Activated CD4-positive, alpha-beta T cell treated with anti-CD3 and anti-CD28 coated beads, Interleukin-2, Interleukin-6, amounts not matched to agents 100 ng/mL and 50 ng/mL, durations not matched to agents 16 hours and 8 hours (primary cell): Measurements from ENCODE around the gene DNASE1L1.

ENCODE experiments used
- DNase-seq: peaks from one replicate; pipeline ENCODE4 v3.0.0-alpha.2; 2020

The DNASE1L1 gene

GRCh38 chrX:154365997-154366665, 42.9 kb downstream of the DNASE1L1 start:
- DNase-seq: no peak

DNA sequence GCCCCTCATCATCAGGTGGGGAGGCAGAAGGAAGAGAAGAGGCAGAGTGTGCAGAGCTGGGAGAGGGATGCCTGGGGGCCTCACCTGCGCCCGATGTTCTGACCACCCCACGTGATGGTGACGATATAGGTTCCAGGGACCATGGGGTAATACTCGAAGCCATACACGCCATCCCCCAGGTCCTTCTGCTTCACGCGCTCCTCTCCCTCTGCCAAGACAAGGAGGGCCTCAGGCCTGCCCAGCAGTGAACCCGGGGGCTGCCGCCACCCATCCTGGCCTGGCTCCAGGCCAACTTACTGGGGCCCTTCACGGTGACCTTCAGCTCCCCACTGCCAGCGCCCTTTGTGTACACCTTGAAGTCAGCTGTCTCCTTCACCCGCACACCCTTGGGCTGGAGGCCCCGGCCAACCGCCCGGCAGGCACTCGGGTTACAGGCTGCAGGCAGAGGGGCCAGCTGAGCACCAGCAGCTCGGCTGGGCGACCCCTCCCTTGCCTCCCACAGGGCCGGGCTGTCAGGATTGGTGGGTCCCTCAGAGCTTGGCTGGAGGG, 43.9 kb downstream of the DNASE1L1 start:
- DNase-seq: no peak

DNA sequence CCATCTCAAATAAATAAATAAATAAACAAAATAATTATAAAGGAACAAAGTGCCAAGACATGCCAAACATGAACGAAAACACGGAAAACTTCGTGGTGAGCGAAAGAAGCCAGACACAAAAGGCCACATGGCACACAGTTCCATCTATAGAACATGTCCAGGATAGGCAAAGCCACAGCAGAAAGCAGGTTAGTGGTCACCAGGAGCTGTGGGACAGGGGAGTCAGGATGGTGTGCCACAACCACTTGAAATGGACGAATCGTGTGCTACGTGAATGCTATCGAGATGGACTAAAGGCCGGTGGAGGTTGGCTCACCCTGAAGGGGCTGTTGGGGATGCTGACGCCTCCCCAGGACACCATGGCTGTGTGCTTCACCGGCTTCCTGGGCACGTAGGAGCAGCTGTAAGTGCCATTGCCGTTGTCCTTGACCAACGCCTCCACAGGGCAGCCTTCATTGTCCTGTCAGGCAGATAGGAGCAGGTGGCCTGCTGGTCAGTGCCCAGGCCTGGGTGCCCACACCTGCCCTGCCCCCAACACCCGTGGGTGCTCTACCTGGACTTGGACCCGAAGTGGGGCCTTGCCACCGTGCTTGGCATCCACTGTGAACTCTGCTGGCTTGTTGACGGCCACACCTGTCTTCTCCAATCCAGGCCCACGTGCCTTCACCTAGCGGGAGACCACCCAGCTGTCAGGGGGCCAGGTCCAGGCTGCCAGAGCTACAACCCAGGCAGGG, 45.2 kb downstream of the DNASE1L1 start:
- no peak for DNase-seq

DNA sequence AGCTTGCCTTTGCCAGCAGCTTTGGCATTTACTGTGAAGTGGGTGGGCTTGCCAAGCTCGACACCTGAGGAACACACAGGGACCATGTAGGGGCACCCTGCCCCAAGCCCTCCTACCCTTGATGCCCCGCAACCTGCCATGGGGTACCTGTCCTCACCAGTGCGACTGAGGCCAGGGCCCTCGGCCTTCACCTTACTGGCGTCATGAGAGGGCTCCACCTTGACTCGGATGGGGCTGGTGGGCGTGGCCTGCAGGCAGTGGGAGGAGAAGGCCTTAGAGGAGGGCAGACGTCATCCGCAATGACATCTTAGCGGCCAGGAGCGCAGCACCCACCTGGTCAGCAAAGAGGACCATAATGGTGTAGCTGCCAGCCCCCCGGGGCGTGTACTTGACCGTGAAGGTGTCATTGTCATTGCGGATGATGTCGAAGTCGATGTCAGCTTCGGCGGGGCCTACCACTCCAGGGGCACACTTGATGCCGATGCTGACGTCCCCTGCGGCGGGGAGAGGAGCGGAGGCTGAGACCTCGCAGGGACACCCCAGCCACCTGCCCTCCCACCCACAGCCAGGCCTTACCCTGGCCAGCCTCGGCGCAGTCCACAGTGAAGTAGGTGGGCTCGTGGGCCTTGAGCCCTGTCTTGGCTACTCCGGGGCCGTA, 46.8 kb downstream of the DNASE1L1 start:
- DNase-seq: no peak

GRCh38 chrX:154360155-154360713, 48.8 kb downstream of the DNASE1L1 start:
- DNase-seq: no peak

DNA sequence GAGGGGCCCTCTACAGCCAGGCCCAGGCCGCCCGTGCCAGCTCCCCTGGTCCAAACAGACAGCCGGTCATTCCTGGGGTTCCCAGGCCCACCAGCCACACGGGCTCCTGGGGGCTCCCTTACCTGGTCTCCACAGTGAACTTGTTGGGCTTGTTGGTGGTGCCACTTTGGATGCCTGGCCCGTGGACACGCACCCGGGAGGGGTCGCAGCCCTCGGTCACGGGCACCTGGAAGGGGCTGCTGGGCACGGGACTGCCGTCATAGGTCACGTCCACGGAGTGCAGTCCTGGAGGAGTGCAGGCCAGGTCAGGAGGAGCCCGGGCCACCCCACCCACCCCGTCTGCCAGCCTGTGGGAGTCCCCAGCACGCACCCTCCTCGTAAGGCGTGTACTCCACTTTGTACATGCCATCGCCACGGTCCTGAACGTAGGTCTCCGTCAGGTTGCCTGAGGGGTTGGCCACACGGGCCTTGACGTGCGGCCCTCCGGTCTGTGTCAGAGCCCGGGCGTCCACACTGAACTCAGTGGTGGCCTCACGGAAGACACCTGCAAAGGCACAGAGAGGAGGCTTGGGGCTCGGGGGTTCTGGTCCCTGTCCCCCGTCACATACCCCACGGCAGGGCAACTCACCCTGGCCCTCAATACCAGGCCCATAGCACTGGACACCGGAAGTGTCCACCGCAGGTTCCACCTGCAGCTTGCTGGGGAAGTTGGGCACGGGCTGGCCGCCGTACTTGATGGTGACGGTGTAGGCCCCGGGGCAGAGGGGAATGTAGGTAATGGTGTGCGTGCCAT, 49.5 kb downstream of the DNASE1L1 start:
- DNase-seq: no peak

GRCh38 chrX:154358829-154359228, 50.2 kb downstream of the DNASE1L1 start:
- DNase-seq: no peak

- DNase-seq: no peak
Observed at GRCh38 chrX:154358011-154358410, 51.0 kb downstream of the DNASE1L1 start.

GRCh38 chrX:154357205-154357604, 51.8 kb downstream of the DNASE1L1 start:
- DNase-seq: no peak

DNA sequence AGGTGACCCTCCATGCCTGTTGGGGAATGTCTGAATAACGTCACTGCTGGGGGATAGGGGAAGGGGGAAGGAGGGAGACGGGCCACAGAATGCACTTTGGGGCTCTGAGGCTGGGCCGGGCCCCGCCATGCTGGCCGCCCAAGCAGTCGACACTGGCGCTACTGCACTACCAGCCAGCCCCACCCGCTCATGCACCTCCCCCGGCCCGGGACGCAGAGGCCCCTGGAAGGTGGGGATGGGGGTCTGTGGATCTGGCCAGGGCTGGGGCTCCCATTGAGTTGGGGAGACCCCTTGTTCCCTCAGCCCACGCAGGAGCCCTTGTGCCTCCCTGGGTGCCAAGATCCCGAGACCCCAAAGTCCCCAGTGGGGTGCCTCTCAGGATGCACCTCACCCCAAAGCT, 52.5 kb downstream of the DNASE1L1 start:
- no peak for DNase-seq

DNA sequence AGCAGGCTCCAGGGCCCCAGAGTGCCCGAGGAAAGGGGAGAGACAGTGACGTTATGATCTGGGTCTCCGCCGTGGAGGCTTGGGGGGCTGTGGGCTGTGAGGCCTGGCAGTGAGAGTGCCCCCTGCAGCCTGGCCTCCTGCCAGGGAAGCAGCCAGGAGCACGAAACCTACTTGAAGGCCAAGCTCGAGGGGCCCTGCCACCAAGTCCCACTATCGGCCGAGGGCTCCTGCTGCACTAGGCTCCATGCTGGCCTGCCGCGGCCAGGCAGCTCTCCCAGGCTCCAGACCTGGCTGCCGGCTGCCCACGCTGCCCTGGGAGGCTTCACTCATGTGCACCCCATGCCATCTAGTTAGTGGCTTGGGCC, 53.3 kb downstream of the DNASE1L1 start:
- DNase-seq: no peak

GRCh38 chrX:154355094-154355775, 53.8 kb downstream of the DNASE1L1 start:
- DNase-seq: no peak

DNA sequence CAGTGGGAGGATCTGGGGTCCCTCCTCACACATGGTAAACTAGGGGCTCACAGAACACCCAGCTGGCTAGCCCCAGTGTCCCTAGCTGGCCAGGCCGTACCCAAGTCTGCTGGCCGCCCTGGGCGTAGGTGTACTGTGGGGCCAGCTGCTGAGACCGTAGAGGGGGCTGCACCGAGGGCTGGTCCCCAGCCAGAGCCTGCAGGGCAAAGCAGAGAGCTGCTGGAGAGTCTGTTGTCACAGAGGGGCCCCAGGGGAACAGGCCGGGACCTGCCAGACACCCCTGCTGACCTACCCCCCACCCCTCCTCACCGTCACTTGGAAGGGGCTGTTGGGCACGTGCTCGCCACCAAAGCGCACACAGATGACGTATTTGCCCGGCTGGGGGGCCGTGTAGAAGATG, 54.5 kb downstream of the DNASE1L1 start:
- no peak for DNase-seq

DNA sequence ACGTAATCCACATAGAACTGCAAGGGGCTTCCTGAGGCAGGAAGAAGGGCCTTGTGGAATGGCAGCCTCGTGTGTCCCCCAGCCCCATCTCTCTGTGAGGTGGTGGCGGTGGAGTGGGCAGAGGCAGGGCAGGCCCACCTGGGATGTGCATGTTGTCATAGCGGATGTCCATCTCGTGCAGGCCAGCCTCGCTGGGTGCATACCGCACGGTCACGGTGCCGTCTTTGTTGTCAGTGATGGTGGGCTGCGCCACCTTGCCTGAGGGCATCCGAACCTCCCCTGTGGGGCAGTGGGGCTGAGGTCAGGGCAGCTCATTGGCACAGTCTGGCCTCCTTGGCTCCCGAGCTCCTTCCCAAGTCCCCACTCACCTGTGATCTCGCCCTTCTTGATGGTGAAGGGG, 55.0 kb downstream of the DNASE1L1 start:
- DNase-seq: no peak

GRCh38 chrX:154353172-154353843, 55.7 kb downstream of the DNASE1L1 start:
- DNase-seq: no peak

DNA sequence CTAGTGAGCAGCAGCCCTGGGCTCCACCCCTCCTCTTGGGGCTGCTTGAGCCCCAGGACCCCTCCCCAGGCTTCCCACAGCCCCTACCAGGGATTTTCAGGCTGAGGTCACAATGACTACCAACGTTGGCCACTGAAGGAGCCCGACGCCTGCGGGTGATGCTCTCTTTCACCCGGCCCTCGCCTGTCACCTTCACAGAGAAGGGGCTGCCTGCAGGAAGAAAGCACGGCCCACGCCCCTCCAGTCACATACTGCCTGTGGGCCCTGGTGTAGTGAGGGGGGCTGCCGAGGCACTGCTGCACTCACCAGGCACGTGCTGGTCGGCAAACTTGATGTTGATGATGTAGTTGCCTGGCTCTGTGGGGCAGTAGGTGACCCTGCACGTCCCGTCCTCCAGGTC, 56.6 kb downstream of the DNASE1L1 start:
- no peak for DNase-seq

GRCh38 chrX:154352012-154352401, 57.0 kb downstream of the DNASE1L1 start:
- DNase-seq: no peak
